ENCODE data around the gene MBNL3. TPM values are rescaled to one million over a fixed set of nuclear protein-coding genes. Genes with fewer than 3 reads are reported as not detected.

MBNL3 gene
- 10 to 100 TPM; 27.8 to 31.2 TPM for total RNA-seq
- polyA plus RNA-seq = 31.1 TPM

GRCh38 chrX:132488819-132489577, at the start of gene MBNL3:
MBNL3 (minus strand) TSS chrX:132489038; CDS start chrX:132439611, 49,427 bp downstream.
- Mint-ChIP-seq H3K4me1 (peaks cover 35 to 61% (median 59%) of the 10 kb centered on the region in 3 donors), H3K27ac (peak within 1 kb of the TSS; percentile 87 to 98 (median 96)), H3K27me3 (peaks cover 0 to 5% of the 10 kb centered on the region in 2 donors), H3K36me3 (peaks cover 0 to 10% (median 0%) of the 10 kb centered on the region in 3 donors), H3K9me3 (no peaks in the 10 kb centered on the region), H3K4me3 (peak within 1 kb of the TSS; percentile 91 to 99 (median 95))
- H3K4me1 ChIP-seq (ENCODE audit: insufficient read depth, low read length) = peaks cover 46% of the 10 kb centered on the region
- ChIA-PET CTCF (interaction anchor here (1.5 kb wide), 1 partner anchor 46 kb away, joined by 3 read pairs; no protein-coding TSS in a partner anchor), POLR2A (interaction anchor here (1.0 to 2.5 kb wide), 2 partner anchors 8 to 271 kb away, joined by 3 to 10 read pairs; no protein-coding TSS in a partner anchor)
- H3K27ac ChIP-seq (ENCODE audit: low read depth, low read length) = peak within 1 kb of the TSS; percentile 48
- H3K36me3 ChIP-seq (ENCODE audit: insufficient read depth, low read length) = no peaks in the 10 kb centered on the region
- H3K9me3 ChIP-seq (ENCODE audit: low read length) = no peaks in the 10 kb centered on the region
- peak; percentile 46 to 82 (median 69) for DNase-seq
- H3K27me3 ChIP-seq (ENCODE audit: insufficient read depth, low read length, poor library complexity, severe bottlenecking) = no peaks in the 10 kb centered on the region
- H3K4me3 ChIP-seq (ENCODE audit: low read length) = peak within 1 kb of the TSS; percentile 60

GRCh38 chrX:132533409-132533808, 44.6 kb upstream of the MBNL3 start:
- ChIA-PET CTCF (no interaction called here), POLR2A (no interaction called here)
- no peaks in the 10 kb centered on the region for H3K36me3 ChIP-seq (ENCODE audit: insufficient read depth, low read length)
- Mint-ChIP-seq H3K4me3 (no peak overlapping the region), H3K27ac (peak overlapping the region in 1 of 8 donors; percentile 30), H3K36me3 (no peaks in the 10 kb centered on the region), H3K4me1 (no peaks in the 10 kb centered on the region), H3K27me3 (peaks cover 4 to 6% of the 10 kb centered on the region in 2 donors), H3K9me3 (no peaks in the 10 kb centered on the region)
- H3K9me3 ChIP-seq (ENCODE audit: low read length) = no peaks in the 10 kb centered on the region
- no peak for DNase-seq
- no peak overlapping the region for H3K4me3 ChIP-seq (ENCODE audit: low read length)
- no peak overlapping the region for H3K27ac ChIP-seq (ENCODE audit: low read depth, low read length)
- no peaks in the 10 kb centered on the region for H3K27me3 ChIP-seq (ENCODE audit: insufficient read depth, low read length, poor library complexity, severe bottlenecking)
- no peaks in the 10 kb centered on the region for H3K4me1 ChIP-seq (ENCODE audit: insufficient read depth, low read length)

GRCh38 chrX:132532913-132533312, 44.1 kb upstream of the MBNL3 start:
- Histone ChIP-seq H3K36me3 (ENCODE audit: insufficient read depth, low read length) (no peaks in the 10 kb centered on the region), H3K27ac (ENCODE audit: low read depth, low read length) (no peak overlapping the region), H3K27me3 (ENCODE audit: insufficient read depth, low read length, poor library complexity, severe bottlenecking) (no peaks in the 10 kb centered on the region), H3K9me3 (ENCODE audit: low read length) (no peaks in the 10 kb centered on the region), H3K4me1 (ENCODE audit: insufficient read depth, low read length) (no peaks in the 10 kb centered on the region), H3K4me3 (ENCODE audit: low read length) (no peak overlapping the region)
- DNase-seq = no peak
- no peak overlapping the region for H3K4me3 Mint-ChIP-seq
- H3K27ac Mint-ChIP-seq = no peak overlapping the region
- no peaks in the 10 kb centered on the region for H3K36me3 Mint-ChIP-seq
- ChIA-PET POLR2A (no interaction called here), CTCF (no interaction called here)
- no peaks in the 10 kb centered on the region for H3K9me3 Mint-ChIP-seq
- peaks cover 4 to 8% of the 10 kb centered on the region in 2 donors for H3K27me3 Mint-ChIP-seq
- no peaks in the 10 kb centered on the region for H3K4me1 Mint-ChIP-seq

GRCh38 chrX:132532097-132532496, 43.3 kb upstream of the MBNL3 start:
- no peaks in the 10 kb centered on the region for H3K4me1 ChIP-seq (ENCODE audit: insufficient read depth, low read length)
- H3K4me3 ChIP-seq (ENCODE audit: low read length) = no peak overlapping the region
- POLR2A ChIA-PET = no interaction called here
- Mint-ChIP-seq H3K4me1 (no peaks in the 10 kb centered on the region), H3K27me3 (peaks cover 4 to 13% of the 10 kb centered on the region in 2 donors), H3K36me3 (no peaks in the 10 kb centered on the region), H3K9me3 (no peaks in the 10 kb centered on the region), H3K4me3 (no peak overlapping the region), H3K27ac (no peak overlapping the region)
- CTCF ChIA-PET = no interaction called here
- H3K27me3 ChIP-seq (ENCODE audit: insufficient read depth, low read length, poor library complexity, severe bottlenecking) = no peaks in the 10 kb centered on the region
- H3K27ac ChIP-seq (ENCODE audit: low read depth, low read length) = no peak overlapping the region
- DNase-seq = no peak
- H3K9me3 ChIP-seq (ENCODE audit: low read length) = no peaks in the 10 kb centered on the region
- no peaks in the 10 kb centered on the region for H3K36me3 ChIP-seq (ENCODE audit: insufficient read depth, low read length)

- CTCF ChIA-PET = no interaction called here
- Mint-ChIP-seq H3K4me3 (no peak overlapping the region), H3K27me3 (peaks cover 0 to 4% of the 10 kb centered on the region in 2 donors), H3K4me1 (no peaks in the 10 kb centered on the region), H3K36me3 (no peaks in the 10 kb centered on the region), H3K27ac (no peak overlapping the region), H3K9me3 (no peaks in the 10 kb centered on the region)
- DNase-seq = no peak
- H3K4me3 ChIP-seq (ENCODE audit: low read length) = no peak overlapping the region
- no peaks in the 10 kb centered on the region for H3K4me1 ChIP-seq (ENCODE audit: insufficient read depth, low read length)
- no peaks in the 10 kb centered on the region for H3K9me3 ChIP-seq (ENCODE audit: low read length)
- no peak overlapping the region for H3K27ac ChIP-seq (ENCODE audit: low read depth, low read length)
- no peaks in the 10 kb centered on the region for H3K27me3 ChIP-seq (ENCODE audit: insufficient read depth, low read length, poor library complexity, severe bottlenecking)
- POLR2A ChIA-PET = no interaction called here
- no peaks in the 10 kb centered on the region for H3K36me3 ChIP-seq (ENCODE audit: insufficient read depth, low read length)
Observed at GRCh38 chrX:132520792-132521191, 32.0 kb upstream of the MBNL3 start.

GRCh38 chrX:132520213-132520612, 31.4 kb upstream of the MBNL3 start:
- ChIA-PET POLR2A (no interaction called here), CTCF (no interaction called here)
- no peaks in the 10 kb centered on the region for H3K4me1 ChIP-seq (ENCODE audit: insufficient read depth, low read length)
- Mint-ChIP-seq H3K9me3 (no peaks in the 10 kb centered on the region), H3K27me3 (peaks cover 0 to 5% of the 10 kb centered on the region in 2 donors), H3K4me1 (no peaks in the 10 kb centered on the region), H3K4me3 (no peak overlapping the region), H3K36me3 (no peaks in the 10 kb centered on the region), H3K27ac (no peak overlapping the region)
- H3K36me3 ChIP-seq (ENCODE audit: insufficient read depth, low read length) = no peaks in the 10 kb centered on the region
- no peak overlapping the region for H3K27ac ChIP-seq (ENCODE audit: low read depth, low read length)
- no peaks in the 10 kb centered on the region for H3K9me3 ChIP-seq (ENCODE audit: low read length)
- no peak overlapping the region for H3K4me3 ChIP-seq (ENCODE audit: low read length)
- H3K27me3 ChIP-seq (ENCODE audit: insufficient read depth, low read length, poor library complexity, severe bottlenecking) = no peaks in the 10 kb centered on the region
- no peak for DNase-seq

GRCh38 chrX:132518401-132518800, 29.6 kb upstream of the MBNL3 start:
- no peak overlapping the region for H3K27ac ChIP-seq (ENCODE audit: low read depth, low read length)
- DNase-seq = no peak
- H3K27me3 ChIP-seq (ENCODE audit: insufficient read depth, low read length, poor library complexity, severe bottlenecking) = no peaks in the 10 kb centered on the region
- POLR2A ChIA-PET = no interaction called here
- no peaks in the 10 kb centered on the region for H3K4me1 Mint-ChIP-seq
- no peak overlapping the region for H3K4me3 ChIP-seq (ENCODE audit: low read length)
- no peaks in the 10 kb centered on the region for H3K9me3 Mint-ChIP-seq
- CTCF ChIA-PET = no interaction called here
- H3K36me3 ChIP-seq (ENCODE audit: insufficient read depth, low read length) = no peaks in the 10 kb centered on the region
- H3K36me3 Mint-ChIP-seq = no peaks in the 10 kb centered on the region
- H3K27me3 Mint-ChIP-seq = peaks cover 0 to 7% of the 10 kb centered on the region in 2 donors
- H3K27ac Mint-ChIP-seq = no peak overlapping the region
- H3K4me1 ChIP-seq (ENCODE audit: insufficient read depth, low read length) = no peaks in the 10 kb centered on the region
- no peaks in the 10 kb centered on the region for H3K9me3 ChIP-seq (ENCODE audit: low read length)
- H3K4me3 Mint-ChIP-seq = no peak overlapping the region

- Mint-ChIP-seq H3K9me3 (no peaks in the 10 kb centered on the region), H3K4me3 (no peak overlapping the region), H3K4me1 (no peaks in the 10 kb centered on the region), H3K27ac (no peak overlapping the region), H3K27me3 (peaks cover 3 to 22% of the 10 kb centered on the region in 2 donors), H3K36me3 (peaks cover 0 to 1% (median 0%) of the 10 kb centered on the region in 3 donors)
- ChIA-PET CTCF (no interaction called here), POLR2A (no interaction called here)
- DNase-seq = no peak
- no peak overlapping the region for H3K4me3 ChIP-seq (ENCODE audit: low read length)
- no peaks in the 10 kb centered on the region for H3K9me3 ChIP-seq (ENCODE audit: low read length)
- H3K27me3 ChIP-seq (ENCODE audit: insufficient read depth, low read length, poor library complexity, severe bottlenecking) = no peaks in the 10 kb centered on the region
- no peaks in the 10 kb centered on the region for H3K36me3 ChIP-seq (ENCODE audit: insufficient read depth, low read length)
- H3K4me1 ChIP-seq (ENCODE audit: insufficient read depth, low read length) = no peaks in the 10 kb centered on the region
- H3K27ac ChIP-seq (ENCODE audit: low read depth, low read length) = no peak overlapping the region
Observed at GRCh38 chrX:132508834-132509233, 20.0 kb upstream of the MBNL3 start.
